GM19463 (cell line): Measurements from ENCODE around the gene GORAB.
A peak's percentile ranks its signal among the peaks of the same experiment; 100 is the strongest.

Source experiments
- ATAC-seq: cut with Tn5 transposase; IDR thresholded peaks from one replicate; pipeline ENCODE4 v1.9.1; 2021; ENCODE audit warnings: mild to moderate bottlenecking, moderate library complexity; ENCODE audit not compliant: unreplicated experiment

GORAB gene, protein sequence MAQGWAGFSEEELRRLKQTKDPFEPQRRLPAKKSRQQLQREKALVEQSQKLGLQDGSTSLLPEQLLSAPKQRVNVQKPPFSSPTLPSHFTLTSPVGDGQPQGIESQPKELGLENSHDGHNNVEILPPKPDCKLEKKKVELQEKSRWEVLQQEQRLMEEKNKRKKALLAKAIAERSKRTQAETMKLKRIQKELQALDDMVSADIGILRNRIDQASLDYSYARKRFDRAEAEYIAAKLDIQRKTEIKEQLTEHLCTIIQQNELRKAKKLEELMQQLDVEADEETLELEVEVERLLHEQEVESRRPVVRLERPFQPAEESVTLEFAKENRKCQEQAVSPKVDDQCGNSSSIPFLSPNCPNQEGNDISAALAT

DNA sequence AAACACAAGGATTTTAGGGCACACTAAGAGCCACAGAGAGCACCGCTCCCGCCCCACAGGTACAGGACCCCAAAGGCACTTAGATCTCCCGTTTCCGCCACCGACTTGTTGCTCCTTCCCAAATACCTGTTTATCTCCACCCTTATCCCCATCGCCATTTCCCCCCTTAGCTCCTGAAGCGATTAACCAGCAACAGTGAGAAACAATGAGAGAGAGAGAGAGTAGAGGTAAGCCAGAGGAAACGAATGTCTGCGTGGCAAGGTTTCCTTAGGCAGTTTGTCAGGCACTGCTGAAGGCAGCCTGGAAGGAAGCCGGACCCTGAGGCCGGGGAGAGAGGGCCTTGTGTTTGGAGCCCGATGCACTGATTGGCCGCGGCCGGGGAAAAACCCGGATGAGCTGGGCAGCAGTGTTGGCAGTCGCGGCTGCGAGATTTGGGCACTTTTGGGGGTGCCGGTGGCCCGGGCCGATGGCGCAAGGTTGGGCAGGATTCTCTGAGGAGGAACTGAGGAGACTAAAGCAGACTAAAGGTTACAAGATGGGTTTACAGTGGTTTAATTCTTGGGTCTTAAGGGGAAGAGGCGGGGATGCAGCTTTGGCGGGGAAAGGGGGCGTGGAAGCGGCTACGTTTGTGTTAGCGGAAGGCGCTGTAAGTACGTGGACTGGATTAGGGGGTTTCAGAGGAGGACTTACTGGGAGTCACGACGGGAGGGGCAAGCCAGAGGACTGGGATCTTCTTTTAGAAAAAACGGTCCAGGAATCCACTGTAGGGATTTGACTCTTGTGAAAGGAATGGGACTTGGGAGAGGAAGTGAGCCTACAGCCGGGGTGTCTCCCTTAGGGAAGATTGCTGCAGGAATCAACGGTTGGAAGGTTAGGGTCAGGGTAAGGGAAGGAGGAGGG, at the start of gene GORAB:
GORAB (plus strand) TSS at position 409 of the 900 bp plus-strand sequence; CDS start at position 467, 58 bp downstream.
- ATAC-seq, result peak; percentile 97

DNA sequence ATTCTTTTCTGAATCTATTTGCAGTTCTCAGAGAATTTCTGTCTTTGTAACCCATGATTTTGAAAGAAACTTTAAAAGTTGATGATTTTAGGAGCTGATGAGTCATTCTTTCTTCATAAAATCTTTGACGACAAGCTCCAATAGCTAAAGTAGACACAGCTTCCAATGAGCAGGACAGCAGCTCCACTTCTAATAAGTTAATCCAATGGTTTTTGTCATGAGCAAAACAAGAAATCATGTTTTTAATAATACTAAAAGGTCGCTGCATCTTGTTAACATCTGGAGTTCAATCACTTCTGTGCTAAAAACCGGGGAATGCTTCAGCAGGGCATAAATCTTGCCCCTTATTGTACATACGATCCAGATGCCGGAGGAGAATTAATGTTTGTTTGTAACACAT, 48.9 kb upstream of the GORAB start:
- ATAC-seq, result no peak

DNA sequence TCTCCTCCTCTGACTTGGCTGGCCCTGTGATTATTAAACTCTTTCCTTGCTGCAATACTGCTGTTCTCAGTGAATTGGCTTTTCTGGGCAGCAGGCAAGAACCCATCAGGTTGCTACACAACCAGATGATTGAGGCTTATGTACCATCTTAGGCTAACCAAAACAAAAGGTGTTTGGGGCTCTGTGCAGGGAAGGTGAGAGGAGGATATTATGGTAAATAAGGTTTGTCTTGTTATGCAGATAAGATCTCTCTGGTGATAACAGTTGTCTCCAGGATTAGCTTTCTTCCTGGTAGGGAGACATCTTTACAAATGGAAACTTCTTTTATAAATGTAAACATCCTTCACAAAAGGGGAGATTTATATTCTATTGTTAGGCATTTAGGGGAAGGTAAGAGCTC, 44.5 kb upstream of the GORAB start:
- ATAC-seq, result no peak

DNA sequence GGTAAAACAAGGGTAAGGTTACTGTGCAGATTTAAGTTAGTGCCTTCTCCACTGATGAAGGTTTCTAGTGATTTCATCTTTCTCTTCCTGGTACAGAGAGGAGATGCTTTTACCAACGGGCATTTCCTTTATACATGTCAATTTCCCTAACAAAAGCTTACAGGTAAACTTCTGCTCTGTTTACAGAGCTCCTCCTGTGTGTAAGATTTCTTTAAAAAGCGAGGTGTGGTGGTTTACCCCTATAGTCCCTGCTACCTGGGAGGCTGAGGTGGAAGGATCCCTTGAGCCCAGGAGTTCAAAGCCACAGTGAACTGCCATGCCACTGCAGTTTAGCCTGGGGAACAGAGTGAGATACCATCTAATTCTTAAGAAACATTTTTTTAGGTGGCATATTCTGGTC, 40.7 kb upstream of the GORAB start:
- ATAC-seq, result no peak

DNA sequence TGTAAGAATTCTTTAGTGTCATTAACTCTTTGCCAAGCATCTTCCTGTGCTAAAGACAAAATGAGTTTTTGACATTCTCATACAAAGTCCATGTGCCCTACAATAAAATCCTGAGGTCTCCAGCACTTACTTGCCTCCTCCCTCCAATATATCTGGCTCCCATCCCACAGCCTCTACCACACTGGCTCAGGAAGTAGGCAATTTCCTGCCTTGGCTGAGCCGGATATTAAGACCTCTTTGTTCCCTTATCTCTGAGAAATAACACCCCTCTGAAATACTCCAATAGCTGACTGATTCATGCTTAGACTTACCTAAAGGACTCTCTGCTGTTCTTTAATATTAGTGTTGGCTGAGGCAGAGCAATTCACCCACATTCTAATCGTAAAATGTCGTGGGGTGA, 37.6 kb upstream of the GORAB start:
- no peak for ATAC-seq

DNA sequence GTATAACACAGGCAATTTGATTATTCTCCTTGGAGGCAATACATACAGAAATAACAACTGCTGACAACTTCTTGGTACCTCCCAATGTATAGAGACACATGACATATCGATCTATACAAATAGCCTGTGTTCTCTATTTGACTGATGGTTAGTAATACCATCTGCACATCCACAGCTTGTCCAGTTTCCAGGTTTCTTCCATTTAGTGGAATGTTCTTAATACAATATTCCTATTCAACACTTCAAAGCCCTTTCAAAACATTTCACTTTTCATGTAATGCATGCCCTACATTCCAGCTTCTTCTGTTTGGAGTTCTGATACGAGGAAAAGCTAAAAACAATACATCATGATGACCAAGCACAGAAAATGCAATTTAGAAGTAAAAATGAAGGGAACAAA, 37.0 kb upstream of the GORAB start:
- no peak for ATAC-seq

DNA sequence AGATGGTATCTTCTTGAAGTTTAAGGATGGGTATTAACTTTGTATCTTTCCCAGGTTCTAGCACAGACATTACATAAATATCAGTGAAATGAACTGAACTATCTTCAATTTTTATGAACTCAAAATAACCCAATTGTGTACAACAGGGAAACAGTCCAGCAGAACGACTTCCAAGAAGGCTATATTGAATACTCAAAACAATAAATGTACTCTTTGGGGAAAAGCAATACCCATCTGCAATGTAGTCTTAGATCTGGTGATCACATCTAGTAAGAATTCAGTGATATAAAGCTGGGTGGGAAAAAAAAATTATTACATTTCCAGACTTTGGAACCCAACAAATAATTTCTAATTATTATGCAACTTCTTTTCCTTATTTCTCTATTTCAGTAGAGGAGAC, 33.1 kb upstream of the GORAB start:
- ATAC-seq, result no peak

DNA sequence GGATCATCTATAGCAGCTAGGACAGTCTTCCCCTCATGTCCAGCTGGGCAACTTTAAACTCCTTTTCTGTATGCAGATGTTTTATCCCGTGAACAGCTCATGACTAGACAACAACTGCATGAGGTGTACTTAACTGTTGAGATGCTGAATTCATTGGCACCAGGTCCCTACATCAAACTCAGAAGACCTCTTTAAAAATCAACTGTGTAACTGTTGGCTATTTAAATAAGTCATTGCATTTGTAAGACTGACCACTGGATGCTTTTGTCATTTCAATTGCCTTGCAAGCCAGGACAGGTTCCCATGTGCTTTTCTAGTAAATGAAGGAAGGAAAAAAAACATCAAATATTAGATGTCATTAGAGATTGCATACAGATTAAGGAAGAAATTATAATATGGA, 28.3 kb upstream of the GORAB start:
- no peak for ATAC-seq

DNA sequence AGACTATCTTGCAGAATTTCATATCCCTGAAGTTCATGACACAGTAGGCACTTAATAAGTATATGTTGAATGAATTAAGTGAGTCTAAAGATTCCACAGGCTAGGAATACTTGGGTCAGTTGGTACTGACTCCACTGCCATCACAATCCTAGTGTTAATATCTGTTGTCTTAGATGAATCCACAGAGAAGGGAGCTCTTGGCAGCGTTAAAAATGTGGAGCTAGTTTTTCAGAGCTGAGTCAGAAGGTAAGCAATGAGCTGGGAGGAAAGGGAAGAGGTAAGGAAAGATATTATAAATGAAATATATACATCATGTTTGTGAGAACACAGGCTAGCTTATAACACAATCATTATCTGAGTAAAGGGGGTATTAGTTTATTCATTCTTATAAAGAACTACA, 21.8 kb upstream of the GORAB start:
- ATAC-seq, result no peak

DNA sequence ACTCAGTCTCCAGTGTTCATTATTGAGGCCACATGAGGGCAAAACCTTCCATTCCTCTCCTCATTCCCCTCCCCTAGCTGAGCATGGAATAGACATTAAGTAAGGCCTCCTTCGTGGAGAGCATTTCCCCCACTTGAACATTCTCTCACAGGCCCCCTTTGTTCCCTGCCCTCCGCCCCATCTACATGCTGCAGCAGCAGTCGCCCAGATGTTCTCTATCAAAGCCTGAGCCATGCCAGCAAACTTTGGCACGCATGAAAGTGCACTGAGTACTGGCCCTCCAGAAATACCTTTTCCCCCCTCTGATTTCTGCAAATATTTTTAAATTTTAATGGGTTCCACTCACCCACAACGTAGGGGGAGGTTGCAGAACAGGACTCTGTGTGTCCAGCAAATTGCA, 20.9 kb upstream of the GORAB start:
- ATAC-seq, result no peak

DNA sequence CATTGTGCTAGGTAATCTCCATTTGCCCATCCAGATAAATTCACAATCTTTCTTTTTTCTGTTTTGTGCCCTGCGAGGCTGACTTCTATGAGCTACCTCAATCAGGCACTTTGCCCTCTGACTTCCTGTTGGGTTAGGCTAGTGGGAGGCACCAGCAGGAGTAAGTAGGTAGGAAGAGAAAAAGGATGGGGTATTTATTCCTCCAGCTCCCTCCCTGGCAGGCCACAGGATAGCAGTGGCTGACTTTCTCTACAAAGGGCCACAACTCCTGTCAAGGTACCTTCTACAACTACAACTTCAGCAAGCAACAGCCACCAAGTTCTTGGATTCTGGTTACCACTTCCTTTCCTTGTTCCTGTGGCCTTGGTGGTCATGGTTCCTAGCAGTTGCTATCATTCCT, 18.8 kb upstream of the GORAB start:
- no peak for ATAC-seq

DNA sequence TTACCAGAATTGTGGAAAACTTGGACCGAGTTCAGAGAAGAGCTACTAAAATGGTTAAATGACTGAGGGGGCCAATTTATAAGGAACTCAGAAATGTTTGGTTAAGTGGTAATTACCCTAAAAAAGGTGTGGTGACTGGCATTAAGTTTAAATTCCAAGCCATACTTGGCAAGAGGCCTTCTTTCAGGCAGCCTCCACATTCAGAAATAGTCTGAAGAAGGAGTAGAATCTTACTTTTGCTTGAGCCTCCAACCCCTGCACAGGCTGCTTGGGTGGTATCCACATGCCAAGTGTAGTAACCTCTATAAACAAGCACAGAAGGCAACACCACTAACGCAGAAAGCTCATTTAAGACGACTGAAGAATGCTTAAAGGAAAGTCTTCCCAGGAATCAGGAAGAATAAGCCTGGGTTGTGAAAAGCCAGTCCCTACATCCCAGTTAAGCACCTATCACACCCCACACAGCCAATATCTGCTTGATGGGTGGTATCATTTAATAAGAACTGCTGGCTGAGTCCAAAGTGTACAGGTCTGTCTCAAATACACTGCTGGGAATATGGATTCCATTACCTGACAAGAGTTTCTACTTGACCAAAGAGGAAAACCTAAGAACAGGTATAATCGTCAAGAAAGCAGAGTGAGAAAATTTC, 13.7 kb upstream of the GORAB start:
- no peak for ATAC-seq

DNA sequence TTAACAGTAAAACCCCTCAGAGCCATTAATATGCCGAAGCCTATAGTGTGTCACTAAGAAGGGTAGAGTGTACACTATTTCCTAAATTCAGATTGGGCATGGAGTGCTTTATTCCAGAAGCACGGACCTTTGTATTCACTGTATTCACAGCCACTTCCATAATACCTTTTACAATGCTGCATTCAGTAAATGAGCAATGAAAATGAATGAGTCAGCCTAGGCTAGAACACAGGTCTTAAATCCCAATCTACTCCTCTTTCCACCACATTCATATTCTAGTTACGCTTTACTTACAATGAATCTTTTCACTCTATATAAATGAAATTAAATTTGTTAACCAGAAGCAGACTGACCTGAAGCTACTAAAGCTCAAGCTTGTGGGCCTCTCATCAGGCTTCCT, 13.0 kb upstream of the GORAB start:
- ATAC-seq, result no peak

DNA sequence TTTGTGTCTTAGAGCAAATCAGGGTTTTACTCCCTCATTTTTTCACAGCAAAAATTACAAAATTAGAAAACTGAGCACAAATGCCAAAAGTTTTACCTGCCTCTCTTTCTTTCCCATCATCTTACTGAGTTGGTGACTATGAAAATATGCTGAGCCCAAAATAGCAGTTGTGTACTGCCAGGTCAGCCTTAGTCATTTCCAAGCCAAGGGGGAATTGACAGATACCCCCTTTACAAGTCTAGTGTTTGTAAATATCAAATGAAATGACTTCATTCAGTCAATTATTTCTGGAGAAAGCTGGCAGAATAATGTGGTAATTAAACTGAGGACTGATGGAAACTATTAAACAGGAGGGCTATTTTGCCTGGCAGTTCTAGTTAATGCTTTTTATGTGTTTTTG, 11.4 kb upstream of the GORAB start:
- no peak for ATAC-seq

DNA sequence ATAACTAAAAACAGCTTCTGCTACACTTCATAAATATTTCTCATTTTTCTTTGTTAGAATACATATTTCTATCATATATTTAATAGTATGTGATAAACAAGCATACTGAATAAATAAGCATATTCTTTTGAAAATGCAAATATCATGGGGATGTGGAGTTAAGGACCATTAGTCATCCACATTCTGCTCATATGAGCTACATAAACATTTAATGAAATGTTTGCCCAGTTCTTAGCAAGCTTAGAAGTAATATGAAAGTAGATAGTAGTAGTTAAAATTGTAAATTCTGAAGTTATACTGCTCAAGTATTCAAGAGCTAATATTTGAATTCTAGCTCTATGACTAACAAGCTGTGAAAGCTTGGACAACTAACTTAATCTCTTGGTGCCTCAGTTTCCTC, 10.1 kb upstream of the GORAB start:
- no peak for ATAC-seq

DNA sequence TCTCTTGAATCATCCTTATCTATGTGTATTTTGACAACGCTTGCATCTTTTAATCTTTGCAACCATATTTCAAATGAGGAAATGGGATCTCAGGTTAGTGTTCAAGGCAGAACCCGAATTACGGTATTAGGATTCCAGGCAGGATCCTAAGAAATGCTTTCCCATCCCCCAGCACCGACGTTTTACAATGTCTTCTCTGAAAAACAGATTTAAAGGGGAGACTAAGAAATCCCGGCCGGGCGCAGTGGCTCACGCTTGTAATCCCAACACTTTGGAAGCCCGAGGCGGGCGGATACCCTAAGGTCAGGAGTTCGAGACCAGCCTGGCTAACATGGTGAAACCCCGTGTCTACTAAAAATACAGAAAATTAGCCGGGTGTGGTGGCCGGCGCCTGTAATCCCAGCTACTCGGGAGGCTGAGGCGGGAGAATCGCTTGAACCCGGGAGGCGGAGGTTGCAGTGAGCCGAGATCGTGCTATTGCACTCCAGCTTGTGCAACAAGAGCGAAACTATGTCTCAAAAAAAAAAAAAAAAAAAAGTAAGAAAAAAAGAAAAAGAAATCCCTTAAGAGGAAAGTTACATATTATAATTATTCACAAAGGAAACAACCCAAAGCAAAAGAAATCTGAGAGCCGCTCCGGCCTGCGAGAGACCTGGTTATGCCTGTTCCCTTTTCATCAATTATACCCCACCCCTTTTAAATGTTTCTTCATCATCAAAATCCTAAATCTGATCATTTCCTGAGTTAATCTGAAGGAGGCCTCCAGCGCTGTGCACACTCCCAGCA, 801 bp upstream of the GORAB start:
- ATAC-seq, result no peak

DNA sequence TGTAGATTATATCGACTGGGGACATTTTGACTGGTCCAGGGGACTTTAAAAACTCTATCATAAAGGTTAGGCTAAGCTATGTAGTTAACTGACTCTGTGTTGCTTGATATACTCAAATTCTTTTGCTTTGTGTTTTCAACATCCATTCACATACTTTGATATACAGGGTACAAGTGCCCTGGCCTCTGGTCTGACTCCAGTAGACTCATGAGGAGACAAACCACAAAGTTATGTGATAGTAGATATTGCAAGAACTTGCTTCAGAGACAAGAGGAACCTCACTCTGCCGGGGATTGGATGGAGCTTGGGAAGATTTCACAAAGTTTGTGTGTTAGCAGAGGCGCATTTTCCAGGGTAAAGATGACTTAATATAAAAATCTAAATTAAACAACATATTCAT, 1.3 kb downstream of the GORAB start:
- ATAC-seq, result no peak

DNA sequence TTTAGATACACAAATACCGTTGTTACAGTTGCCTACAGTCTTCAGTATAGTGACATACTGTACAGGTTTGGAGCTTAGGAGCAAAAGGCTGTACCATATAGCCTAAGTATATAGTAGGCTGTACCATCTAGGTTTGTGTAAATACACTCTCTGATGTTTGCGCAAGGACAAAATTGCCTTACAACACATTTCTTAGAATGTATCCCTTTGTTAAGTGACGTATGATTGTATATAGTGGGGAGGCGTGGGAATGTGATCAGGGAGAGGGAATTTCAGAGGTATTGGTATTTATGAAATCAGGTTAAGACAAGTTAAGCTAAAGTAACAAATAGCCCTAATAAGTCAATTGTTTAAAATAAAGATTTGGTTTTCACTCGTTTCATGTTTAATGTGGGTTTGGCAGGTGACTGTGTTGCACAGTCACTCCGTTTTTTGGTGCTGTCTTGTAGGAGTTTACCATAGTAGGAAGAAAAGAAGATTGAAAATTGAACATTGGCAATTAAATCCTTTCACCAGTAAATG, 2.7 kb downstream of the GORAB start:
- ATAC-seq, result no peak

DNA sequence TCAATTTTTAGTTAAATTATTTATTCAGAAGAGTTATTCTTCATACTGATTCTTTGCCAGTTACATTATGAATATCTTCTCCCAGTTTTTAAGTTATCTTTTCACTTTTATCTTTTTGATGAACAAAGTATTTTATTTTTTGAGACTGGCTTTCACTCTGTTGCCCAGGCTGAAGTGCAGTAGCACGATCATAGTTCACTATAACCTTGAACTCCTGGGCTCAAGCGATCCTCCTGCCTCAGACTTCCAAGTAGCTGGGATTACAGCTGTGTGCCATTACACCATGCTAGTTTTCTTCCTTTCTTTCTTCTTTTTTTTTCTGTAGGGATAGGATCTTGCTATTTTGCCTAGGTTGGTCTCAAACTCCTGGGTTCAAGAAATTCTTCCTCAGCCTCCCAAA, 3.5 kb downstream of the GORAB start:
- ATAC-seq, result no peak

DNA sequence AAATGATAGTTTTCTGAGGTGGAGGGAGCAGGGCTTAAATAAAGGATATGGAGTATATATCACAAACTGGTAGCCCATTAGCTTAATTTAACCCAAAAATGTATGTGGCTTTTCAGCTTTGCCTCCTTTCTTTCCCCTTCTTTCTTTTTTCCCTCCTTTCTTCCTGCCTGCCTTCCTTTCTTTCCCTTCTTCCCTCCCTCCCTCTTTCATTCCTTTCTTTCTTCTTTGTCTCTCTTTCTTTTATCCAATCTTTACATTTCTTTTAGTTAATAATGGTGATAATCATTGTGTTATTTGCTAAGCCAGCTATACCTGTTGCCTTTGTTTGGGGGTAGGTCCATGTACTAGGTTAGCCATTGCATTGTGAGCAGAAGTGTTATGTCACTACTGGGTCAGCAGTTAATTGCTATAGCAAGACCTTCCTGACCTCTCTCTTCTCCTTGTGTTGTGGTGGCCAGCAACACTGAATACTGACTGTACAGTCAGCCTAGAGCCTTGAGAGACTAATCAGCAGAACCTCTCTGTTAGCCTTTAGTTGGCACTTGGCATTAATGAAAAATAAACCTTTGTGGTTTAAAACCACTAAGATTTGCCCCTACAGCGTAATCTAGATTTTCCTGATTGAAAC, 5.1 kb downstream of the GORAB start:
- no peak for ATAC-seq
